Smooth muscle cell (in vitro differentiated cells): ENCODE data around the gene NUDT4. TPM values are rescaled to one million over a fixed set of nuclear protein-coding genes. Genes with fewer than 3 reads are reported as not detected.
A peak's percentile ranks its signal among the peaks of the same experiment; 100 is the strongest.

ENCODE experiments used
- DNase-seq: peaks from one replicate; lab custom pipeline; 2025; ENCODE audit not compliant: unreplicated experiment; lab: John Stamatoyannopoulos, UW
- H2AFZ ChIP-seq: fragments of 200-600 bp; sonication (generic); 2 replicates; pipeline ENCODE4 v1.6.0; 2016; ENCODE audit warnings: antibody characterized with exemption, low read depth, mild to moderate bottlenecking
- H3F3A ChIP-seq: fragments of 200-600 bp; sonication (generic); 2 replicates; pipeline ENCODE4 v1.6.0; 2017; ENCODE audit warnings: antibody characterized with exemption, low read depth
- H3K27ac ChIP-seq: fragments of 200-600 bp; sonication (generic); 2 replicates; pipeline ENCODE4 v1.5.1; 2016; ENCODE audit warnings: low read depth, mild to moderate bottlenecking
- H3K27me3 ChIP-seq: fragments of 200-600 bp; sonication (generic); 2 replicates; pipeline ENCODE4 v1.6.1; 2016; ENCODE audit warnings: low read depth, mild to moderate bottlenecking
- H3K36me3 ChIP-seq: fragments of 200-600 bp; sonication (generic); 2 replicates; pipeline ENCODE4 v1.5.1; 2016; ENCODE audit warnings: low read depth
- H3K4me1 ChIP-seq: fragments of 200-600 bp; sonication (generic); 2 replicates; pipeline ENCODE4 v1.5.1; 2016; ENCODE audit warnings: low read depth
- H3K4me2 ChIP-seq: fragments of 200-600 bp; sonication (generic); 2 replicates; pipeline ENCODE4 v1.6.0; 2016; ENCODE audit warnings: mild to moderate bottlenecking
- H3K4me3 ChIP-seq: fragments of 200-600 bp; sonication (generic); 2 replicates; pipeline ENCODE4 v1.5.1; 2016; ENCODE audit warnings: mild to moderate bottlenecking
- H3K79me2 ChIP-seq: fragments of 200-600 bp; sonication (generic); 2 replicates; pipeline ENCODE4 v1.6.0; 2016; ENCODE audit warnings: low read depth, mild to moderate bottlenecking
- H3K9ac ChIP-seq: fragments of 200-600 bp; sonication (generic); 2 replicates; pipeline ENCODE4 v1.6.0; 2016; ENCODE audit warnings: low read depth
- H3K9me3 ChIP-seq: fragments of 200-600 bp; sonication (generic); replicated peaks from 2 replicates; pipeline ENCODE4 v1.5.1; 2016; ENCODE audit warnings: low read depth
- H4K20me1 ChIP-seq: fragments of 200-600 bp; sonication (generic); 2 replicates; pipeline ENCODE4 v1.6.0; 2016; ENCODE audit warnings: low read depth
- CTCF ChIP-seq: fragments of 200-600 bp; sonication (generic); IDR thresholded peaks from 2 replicates; pipeline ENCODE4 v1.5.1; 2017; ENCODE audit warnings: borderline replicate concordance, mild to moderate bottlenecking, antibody characterized with exemption; ENCODE audit not compliant: insufficient read depth, poor library complexity, severe bottlenecking
- WGBS: methylation state at CpG from one replicate; pipeline ENCODE4 v1.1.7; 2016; ENCODE audit warnings: low lambda C conversion rate; 5-methylcytosine and 5-hydroxymethylcytosine counted together
- polyA plus RNA-seq: library from polyadenylated mRNA; unstranded; fragments of >200 nt; fragmentation: Nextera tagmentation; extraction: Ambion mirVana; gene quantifications from 2 replicates; pipeline ENCODE4 v1.2.1, GENCODE V29; 2016
- total RNA-seq: library from RNA; depleted of rRNA; stranded (reverse); fragments of >200 nt; gene quantifications from 2 replicates; pipeline ENCODE4 v1.2.3, GENCODE V29; 2014

NUDT4 gene
- total and polyA plus RNA-seq, 2 experiments from 2014 or later = 53.9 to 83.2 TPM

GRCh38 chr12:93387780-93388179 lies 10.1 kb downstream of the NUDT4 start:
- no peaks in the 10 kb centered on the region for H3K9me3 ChIP-seq
- no peak overlapping the region for H3K4me3 ChIP-seq
- H3K27ac ChIP-seq = peak overlapping the region; percentile 80
- H3K27me3 ChIP-seq = no peaks in the 10 kb centered on the region
- H3K36me3 ChIP-seq = no peaks in the 10 kb centered on the region
- H3K9ac ChIP-seq = peak overlapping the region; percentile 14
- peaks cover 95% of the 10 kb centered on the region for H4K20me1 ChIP-seq
- peaks cover 9% of the 10 kb centered on the region for H3F3A ChIP-seq
- no peaks in the 10 kb centered on the region for H3K4me1 ChIP-seq
- TF ChIP-seq CTCF = no peak
- DNase-seq = no peak
- H3K4me2 ChIP-seq = peak overlapping the region; percentile 57
- peaks cover 94% of the 10 kb centered on the region for H3K79me2 ChIP-seq
- 56% methylated on average over 2 of the region's 2 CpGs for WGBS
- no peak overlapping the region for H2AFZ ChIP-seq

- DNase-seq = no peak
- peaks cover 9% of the 10 kb centered on the region for H3F3A ChIP-seq
- H3K27me3 ChIP-seq = no peaks in the 10 kb centered on the region
- no peaks in the 10 kb centered on the region for H3K9me3 ChIP-seq
- H3K27ac ChIP-seq = no peak overlapping the region
- WGBS = 87% methylated on average over 5 of the region's 5 CpGs
- no peak overlapping the region for H3K9ac ChIP-seq
- TF ChIP-seq CTCF = no peak
- peaks cover 91% of the 10 kb centered on the region for H3K79me2 ChIP-seq
- peaks cover under 1% of the 10 kb centered on the region for H3K36me3 ChIP-seq
- H3K4me2 ChIP-seq = no peak overlapping the region
- peaks cover 92% of the 10 kb centered on the region for H4K20me1 ChIP-seq
- no peak overlapping the region for H3K4me3 ChIP-seq
- H3K4me1 ChIP-seq = no peaks in the 10 kb centered on the region
- no peak overlapping the region for H2AFZ ChIP-seq
Measured at GRCh38 chr12:93390031-93390430, 12.3 kb downstream of the NUDT4 start.

GRCh38 chr12:93390549-93391297 lies 13.0 kb downstream of the NUDT4 start:
- 95% methylated on average over 5 of the region's 5 CpGs for WGBS

More at GRCh38 chr12:93390549-93391297, 13.0 kb downstream of the NUDT4 start:
- no peaks in the 10 kb centered on the region for H3K9me3 ChIP-seq
- H3F3A ChIP-seq = peaks cover 9% of the 10 kb centered on the region
- H3K79me2 ChIP-seq = peaks cover 89% of the 10 kb centered on the region
- H4K20me1 ChIP-seq = peaks cover 92% of the 10 kb centered on the region
- no peak overlapping the region for H3K27ac ChIP-seq
- no peak overlapping the region for H2AFZ ChIP-seq
- no peak overlapping the region for H3K4me3 ChIP-seq
- no peak for TF ChIP-seq CTCF
- peaks cover 2% of the 10 kb centered on the region for H3K36me3 ChIP-seq
- no peaks in the 10 kb centered on the region for H3K4me1 ChIP-seq
- DNase-seq = no peak
- no peak overlapping the region for H3K9ac ChIP-seq
- H3K4me2 ChIP-seq = no peak overlapping the region
- H3K27me3 ChIP-seq = no peaks in the 10 kb centered on the region
